GM19238 (cell line): ENCODE data around the gene PGAP6.
"Not testable (repeated sequence)": the region's sequence is repeated elsewhere in the genome, so short reads cannot be mapped to it uniquely, and the experiment has no call there.

Experiments
- DNase-seq: peaks from one replicate; pipeline ENCODE4 v3.0.0; 2011; ENCODE audit warnings: low spot score; ENCODE audit not compliant: insufficient read length

PGAP6 gene

GRCh38 chr16:379183-379960 is 2.4 kb downstream of the PGAP6 start:
- no peak for DNase-seq

- no peak for DNase-seq
Observed at GRCh38 chr16:378821-379182, 3.0 kb downstream of the PGAP6 start.

DNA sequence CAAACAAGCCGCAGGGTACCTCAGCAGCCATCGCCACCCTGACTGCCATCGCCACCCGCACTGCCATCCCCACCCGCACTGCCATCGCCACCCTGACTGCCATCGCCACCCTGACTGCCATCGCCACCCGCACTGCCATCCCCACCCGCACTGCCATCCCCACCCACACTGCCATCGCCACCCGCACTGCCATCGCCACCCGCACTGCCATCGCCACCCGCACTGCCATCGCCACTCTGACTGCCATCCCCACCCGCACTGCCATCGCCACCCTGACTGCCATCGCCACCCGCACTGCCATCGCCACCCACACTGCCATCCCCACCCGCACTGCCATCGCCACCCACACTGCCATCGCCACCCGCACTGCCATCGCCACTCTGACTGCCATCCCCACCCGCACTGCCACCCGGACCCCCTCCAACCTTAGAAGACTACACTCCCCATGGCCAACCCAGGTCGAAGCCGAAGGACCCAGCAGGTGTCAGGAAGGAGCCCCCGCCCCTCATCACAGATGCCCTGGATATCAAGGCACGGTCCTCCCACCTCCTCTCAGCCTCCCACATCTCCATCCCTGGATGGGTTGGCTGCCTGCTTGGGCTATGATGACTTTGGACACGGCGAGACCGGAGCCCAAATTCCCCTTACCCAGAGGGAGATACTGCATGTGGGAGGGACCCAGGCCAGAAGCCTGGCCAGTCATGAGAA is 3.5 kb downstream of the PGAP6 start:
- DNase-seq = not testable (repeated sequence)

GRCh38 chr16:377419-377951 is 4.3 kb downstream of the PGAP6 start:
- no peak for DNase-seq

GRCh38 chr16:376817-377418 is 4.9 kb downstream of the PGAP6 start:
- no peak for DNase-seq

DNA sequence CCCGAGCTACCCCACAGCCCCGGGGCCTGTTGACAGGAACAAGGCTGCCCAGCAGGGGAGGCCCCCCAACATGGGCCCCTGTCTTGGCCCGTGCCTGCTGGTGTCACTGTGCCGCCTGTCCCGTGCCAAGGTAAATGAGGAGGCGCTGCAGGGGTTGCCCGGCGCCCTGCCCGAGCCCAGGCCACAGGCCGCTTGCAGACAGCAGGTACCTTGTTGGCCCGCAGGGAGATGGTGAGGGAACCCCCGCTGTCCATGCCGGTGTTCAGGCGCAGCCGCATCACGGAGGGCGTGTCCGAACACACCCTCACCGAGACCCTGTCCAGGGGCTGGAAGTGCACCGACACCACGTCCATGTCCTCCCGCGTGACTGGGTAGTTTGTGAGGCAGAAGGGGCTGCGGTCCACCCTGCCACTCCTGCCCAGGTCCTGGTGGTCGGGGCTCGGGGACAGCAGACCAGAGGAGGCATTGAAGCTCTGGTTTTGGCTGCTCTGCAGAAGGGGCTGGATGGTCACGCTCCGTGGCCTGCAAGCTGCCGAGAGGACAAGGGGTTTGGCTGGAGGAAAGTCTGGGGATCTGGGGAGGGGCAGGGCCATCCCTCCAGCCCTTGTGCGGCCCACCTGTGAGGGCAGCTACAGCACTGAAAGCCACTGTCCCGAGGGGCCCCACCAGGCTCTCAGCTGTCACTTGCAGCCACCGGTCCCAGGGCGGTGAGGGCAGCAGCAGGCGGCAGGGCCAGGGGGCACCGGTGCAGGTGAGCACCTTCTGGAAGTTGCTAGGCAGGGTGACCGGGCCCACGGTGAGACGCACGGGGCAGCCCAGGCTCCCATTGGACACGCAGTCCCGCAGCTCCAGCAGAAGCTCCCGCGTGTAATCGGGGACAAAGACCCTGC is 5.6 kb downstream of the PGAP6 start:
- DNase-seq = no peak

GRCh38 chr16:375212-375611 is 6.6 kb downstream of the PGAP6 start:
- no peak for DNase-seq

DNA sequence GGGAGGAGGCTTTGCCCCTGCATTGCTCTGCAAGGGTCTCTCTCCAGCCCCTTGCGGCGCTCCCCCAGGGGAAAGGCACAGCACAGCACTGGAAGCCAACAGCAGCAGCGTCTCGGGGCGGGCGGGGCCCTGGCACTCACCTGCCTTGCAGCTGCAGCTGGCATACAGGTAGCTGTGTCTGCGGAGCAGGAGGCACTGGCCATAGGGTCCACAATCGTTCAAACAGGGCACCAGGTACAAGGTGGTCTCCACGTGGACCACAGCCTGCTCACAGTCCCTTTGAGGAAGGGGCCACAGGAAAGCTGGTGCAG is 7.2 kb downstream of the PGAP6 start:
- DNase-seq = no peak

DNA sequence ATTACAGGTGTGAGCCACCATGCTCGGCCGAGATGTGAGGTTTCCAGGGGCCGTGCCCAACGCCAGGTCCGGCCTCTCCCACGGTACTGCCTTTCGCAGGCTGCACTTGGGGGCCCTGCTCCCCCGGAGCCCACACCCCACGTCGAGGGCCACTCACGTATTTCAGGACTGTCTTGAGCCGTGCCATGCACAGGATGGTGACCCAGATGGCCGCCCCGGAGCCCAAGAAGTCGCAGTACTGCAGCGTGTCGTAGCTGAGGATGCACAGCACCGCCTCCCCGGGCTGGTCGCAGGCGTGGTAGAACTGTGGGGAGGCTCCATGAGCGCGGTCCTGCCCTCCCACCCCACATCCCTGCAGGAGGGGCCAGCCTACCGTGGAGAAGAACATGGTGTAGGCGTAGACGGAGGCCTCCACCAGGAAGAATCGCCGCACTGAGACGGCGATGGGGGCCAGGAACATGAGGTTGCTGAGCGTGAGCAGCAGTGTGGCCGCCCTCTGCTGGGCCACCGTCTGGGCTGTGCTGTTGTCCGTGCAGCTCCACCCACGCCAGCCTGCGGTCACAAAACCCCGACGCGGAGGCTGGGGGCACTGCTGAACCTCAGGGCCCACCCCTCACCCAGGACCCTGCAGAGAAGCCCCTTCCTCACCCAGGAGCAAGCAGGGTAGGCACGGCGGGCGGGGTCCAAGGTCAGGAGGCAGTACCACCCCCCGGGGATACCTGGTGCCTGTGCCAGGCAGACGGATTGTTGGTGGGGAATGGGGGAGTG is 7.7 kb downstream of the PGAP6 start:
- no peak for DNase-seq

DNA sequence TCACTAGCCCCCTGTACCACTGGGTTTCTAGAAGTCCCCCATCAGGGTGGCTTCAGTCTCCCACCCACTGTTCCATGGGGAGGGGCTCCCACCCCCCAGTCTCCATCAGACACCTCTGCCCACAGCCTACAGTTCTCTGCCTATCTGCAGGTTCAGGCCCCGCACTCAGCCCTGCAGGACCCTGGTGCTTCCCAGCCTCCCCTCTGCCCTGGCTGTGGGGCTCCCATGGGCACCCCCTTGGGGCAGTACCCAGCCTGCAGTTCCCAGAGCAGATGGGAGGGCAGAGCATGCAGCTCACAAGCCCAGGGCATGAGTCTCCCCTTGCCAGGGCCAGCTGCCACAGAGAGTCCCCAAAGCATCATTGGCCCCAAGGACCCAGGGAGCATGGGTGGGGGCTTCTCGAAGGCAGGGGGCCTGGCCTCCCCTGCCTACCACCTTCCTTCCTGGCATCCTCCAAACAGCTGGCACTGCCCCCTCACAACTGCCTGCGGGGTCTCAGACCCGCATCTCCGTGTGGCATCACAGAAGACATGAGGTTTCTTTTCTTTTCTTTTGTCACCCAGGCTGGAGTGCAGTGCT is 8.7 kb downstream of the PGAP6 start:
- DNase-seq = no peak

- no peak for DNase-seq
Observed at GRCh38 chr16:372302-372983, 9.3 kb downstream of the PGAP6 start.

- DNase-seq = no peak
Observed at GRCh38 chr16:371515-372301, 10.1 kb downstream of the PGAP6 start.

DNA sequence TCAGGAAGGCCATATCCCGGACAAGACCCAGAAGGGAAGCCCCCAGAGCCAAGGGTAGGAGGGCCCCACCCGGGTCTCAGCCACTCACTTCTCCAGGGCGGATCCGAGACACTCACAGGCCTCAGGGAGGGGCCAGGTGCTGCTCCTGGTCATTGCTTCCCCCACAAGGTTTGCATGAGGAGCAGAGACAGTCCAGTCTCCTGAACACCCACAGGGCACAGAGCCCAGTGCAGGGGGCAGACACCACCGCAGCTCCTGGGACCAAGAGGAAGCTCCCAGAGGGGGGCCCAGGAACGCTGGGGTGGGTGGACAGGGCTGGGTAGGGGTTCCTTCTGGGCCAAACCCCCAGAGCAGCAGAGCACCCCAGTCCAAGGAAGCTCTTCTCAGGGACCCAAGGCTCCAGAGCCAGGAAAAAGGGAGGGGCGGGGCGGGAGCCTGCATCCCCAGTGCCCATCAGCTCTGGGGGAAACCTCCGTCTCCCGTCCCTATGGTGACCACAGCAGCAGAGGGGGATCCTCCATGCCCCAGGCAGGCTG is 10.7 kb downstream of the PGAP6 start:
- no peak for DNase-seq

DNA sequence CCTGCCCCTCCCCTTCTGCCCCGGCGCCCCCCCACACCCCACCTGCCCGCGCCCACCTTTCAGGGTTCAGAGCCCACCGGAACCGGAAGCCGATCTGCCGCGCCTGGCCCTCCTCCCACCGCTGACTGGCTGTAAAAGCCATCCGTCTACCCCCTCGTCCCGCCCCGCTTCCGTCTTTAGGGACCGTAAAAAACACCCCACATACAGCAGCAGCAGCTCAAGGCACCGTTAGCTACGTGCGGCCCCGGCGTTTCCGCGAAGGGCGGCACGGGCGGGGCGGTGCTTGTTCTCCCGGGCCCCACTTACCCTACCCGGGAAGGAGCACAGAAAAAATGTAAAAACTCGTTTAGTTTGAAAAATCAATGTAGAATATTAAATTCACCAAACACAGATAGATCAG is 11.3 kb downstream of the PGAP6 start, which contains the start of gene MRPL28:
Gene MRPL28, minus strand, starts transcription at position 96 of the 400 bp plus-strand sequence. CDS start 320 bp downstream, outside the sequence.
- DNase-seq = peak; percentile 99

DNA sequence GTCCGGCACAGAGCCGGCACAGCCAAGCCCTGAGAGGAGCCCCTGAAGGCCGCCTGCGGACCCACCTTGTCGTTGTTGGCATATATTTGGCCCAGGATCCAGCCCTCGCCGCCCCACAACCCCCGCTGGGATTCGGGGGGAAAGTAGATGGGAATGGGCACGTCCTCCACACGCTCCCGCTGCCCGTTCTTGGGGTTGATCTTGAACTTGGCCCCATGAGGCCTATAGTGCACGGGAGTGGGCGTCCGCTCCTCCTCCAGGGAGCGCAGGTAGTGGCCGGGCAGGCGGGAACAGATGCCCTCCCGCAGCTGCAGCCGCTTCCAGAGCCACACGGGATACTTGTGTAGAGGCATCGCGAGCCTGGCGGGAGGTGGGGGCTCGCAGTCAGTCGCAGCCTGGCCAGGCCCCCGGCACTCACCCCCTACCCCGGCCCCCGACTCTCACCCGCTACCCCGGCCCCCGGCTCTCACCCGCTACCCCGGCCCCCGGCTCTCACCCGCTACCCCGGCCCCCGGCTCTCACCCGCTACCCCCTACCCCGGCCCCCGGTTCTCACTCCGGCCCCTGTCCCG is 11.8 kb downstream of the PGAP6 start:
- DNase-seq = no peak

- no peak for DNase-seq
Observed at GRCh38 chr16:369275-369865, 12.4 kb downstream of the PGAP6 start.

DNA sequence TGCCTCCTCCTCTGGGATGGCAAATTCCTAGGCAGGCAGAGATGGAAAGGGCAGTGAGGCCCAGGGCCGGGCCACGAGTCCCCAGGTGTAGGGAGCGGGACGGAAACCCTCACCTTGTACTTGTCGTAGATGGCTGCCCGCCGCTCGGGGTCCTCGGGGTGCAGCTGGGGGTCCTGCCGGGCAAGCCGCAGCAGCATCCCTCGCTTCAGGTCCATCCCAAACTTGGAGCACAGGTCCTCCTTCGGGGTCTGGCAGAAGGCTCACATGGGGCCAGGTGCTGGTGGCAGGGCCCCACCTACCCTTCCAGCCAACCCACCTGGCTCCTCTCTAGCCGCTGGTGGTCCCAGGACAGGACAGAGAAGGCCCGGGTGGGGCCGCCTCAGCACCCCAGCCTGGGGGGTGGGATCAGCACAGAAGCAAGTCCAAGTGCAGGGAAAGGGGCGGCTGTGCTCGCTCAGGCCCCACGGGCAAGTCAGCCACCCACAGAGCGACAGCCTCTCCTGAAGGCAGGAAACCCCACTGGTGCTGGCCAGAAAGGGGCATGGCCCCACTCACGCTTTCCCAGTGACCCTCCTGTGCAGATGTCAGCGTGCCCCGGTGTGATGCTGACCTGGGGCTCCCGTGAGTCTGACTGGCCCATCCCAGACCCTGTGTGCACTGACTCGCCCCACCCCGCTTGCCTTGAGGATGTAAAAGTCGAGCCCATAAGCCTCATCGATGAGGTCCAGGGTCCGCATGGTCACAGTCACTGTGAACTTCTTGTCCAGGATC is 13.2 kb downstream of the PGAP6 start:
- no peak for DNase-seq
